Measurements from ENCODE around the gene TEX11. TPM values are rescaled to one million over a fixed set of nuclear protein-coding genes. Genes with fewer than 3 reads are reported as not detected.
A peak's percentile ranks its signal among the peaks of the same experiment; 100 is the strongest.
"Not testable (repeated sequence)": the region's sequence is repeated elsewhere in the genome, so short reads cannot be mapped to it uniquely, and the experiment has no call there.

TEX11 gene
- polyA plus RNA-seq, 4 donors: 0.04 to 0.54 (median 0.04) TPM; not detected in 1

- DNase-seq; H3K27ac ChIP-seq (ENCODE audit: low read depth in 1 of 3, low read length in 2 of 3); FAIRE-seq; H3K4me3 ChIP-seq (ENCODE audit: low read depth in 1 of 3, low read length in 3 of 3); H3K9me3 ChIP-seq (ENCODE audit: control insufficient read depth in 2 of 2, insufficient read depth in 1 of 2, low read depth in 1 of 2, low read length in 1 of 2); H3K27me3 ChIP-seq (ENCODE audit: control insufficient read depth in 3 of 3, insufficient read depth in 3 of 3, low read length in 3 of 3); H3K4me1 ChIP-seq (ENCODE audit: control insufficient read depth in 3 of 3, insufficient read depth in 2 of 3, low read depth in 1 of 3, low read length in 2 of 3); H3K36me3 ChIP-seq (ENCODE audit: control insufficient read depth in 3 of 3, insufficient read depth in 2 of 3, low read depth in 1 of 3, low read length in 3 of 3): not testable (repeated sequence)
- WGBS, 3 donors: 88 to 94% (median 89%) methylated on average over 3 to 4 of the region's 5 CpGs
Observed at GRCh38 chrX:70733774-70734173, 174.7 kb downstream of the TEX11 start.

- 60 to 100% (median 95%) methylated on average over 1 of the region's 1 CpG for WGBS, 3 donors
- not testable (repeated sequence) for H3K27me3 ChIP-seq (ENCODE audit: control insufficient read depth in 3 of 3, insufficient read depth in 3 of 3, low read length in 3 of 3); FAIRE-seq; H3K27ac ChIP-seq (ENCODE audit: low read depth in 1 of 3, low read length in 2 of 3); H3K36me3 ChIP-seq (ENCODE audit: control insufficient read depth in 3 of 3, insufficient read depth in 2 of 3, low read depth in 1 of 3, low read length in 3 of 3); H3K9me3 ChIP-seq (ENCODE audit: control insufficient read depth in 2 of 2, insufficient read depth in 1 of 2, low read depth in 1 of 2, low read length in 1 of 2); H3K4me3 ChIP-seq (ENCODE audit: low read depth in 1 of 3, low read length in 3 of 3); H3K4me1 ChIP-seq (ENCODE audit: control insufficient read depth in 3 of 3, insufficient read depth in 2 of 3, low read depth in 1 of 3, low read length in 2 of 3); DNase-seq
Observed at GRCh38 chrX:70727961-70728360, 180.6 kb downstream of the TEX11 start.

- Histone ChIP-seq H3K9me3 (ENCODE audit: control insufficient read depth in 2 of 2, insufficient read depth in 1 of 2, low read depth in 1 of 2, low read length in 1 of 2) (no peaks in the 10 kb centered on the region), H3K4me1 (ENCODE audit: control insufficient read depth in 3 of 3, insufficient read depth in 2 of 3, low read depth in 1 of 3, low read length in 2 of 3) (no peaks in the 10 kb centered on the region), H3K36me3 (ENCODE audit: control insufficient read depth in 3 of 3, insufficient read depth in 2 of 3, low read depth in 1 of 3, low read length in 3 of 3) (no peaks in the 10 kb centered on the region), H3K27ac (ENCODE audit: low read depth in 1 of 3, low read length in 2 of 3) (no peak overlapping the region), H3K27me3 (ENCODE audit: control insufficient read depth in 3 of 3, insufficient read depth in 3 of 3, low read length in 3 of 3) (no peaks in the 10 kb centered on the region), H3K4me3 (ENCODE audit: low read depth in 1 of 3, low read length in 3 of 3) (no peak overlapping the region)
- WGBS, 3 donors: 22 to 61% (median 35%) methylated on average over 2 of the region's 2 CpGs
- peak; percentile 1 to 53 for DNase-seq
- FAIRE-seq: no peak
Observed at GRCh38 chrX:70720721-70721120, 187.8 kb downstream of the TEX11 start.

- not testable (repeated sequence) for DNase-seq; H3K27me3 ChIP-seq (ENCODE audit: control insufficient read depth in 3 of 3, insufficient read depth in 3 of 3, low read length in 3 of 3); H3K36me3 ChIP-seq (ENCODE audit: control insufficient read depth in 3 of 3, insufficient read depth in 2 of 3, low read depth in 1 of 3, low read length in 3 of 3); H3K4me3 ChIP-seq (ENCODE audit: low read depth in 1 of 3, low read length in 3 of 3); H3K27ac ChIP-seq (ENCODE audit: low read depth in 1 of 3, low read length in 2 of 3); FAIRE-seq; H3K9me3 ChIP-seq (ENCODE audit: control insufficient read depth in 2 of 2, insufficient read depth in 1 of 2, low read depth in 1 of 2, low read length in 1 of 2); H3K4me1 ChIP-seq (ENCODE audit: control insufficient read depth in 3 of 3, insufficient read depth in 2 of 3, low read depth in 1 of 3, low read length in 2 of 3)
- 27 to 74% (median 67%) methylated on average over 1 of the region's 3 CpGs for WGBS, 3 donors
Observed at GRCh38 chrX:70711336-70711735, 197.2 kb downstream of the TEX11 start.

GRCh38 chrX:70694339-70695122 lies 214.0 kb downstream of the TEX11 start:
- H3K27me3 ChIP-seq (ENCODE audit: control insufficient read depth in 3 of 3, insufficient read depth in 3 of 3, low read length in 3 of 3): no peaks in the 10 kb centered on the region
- H3K4me1 ChIP-seq (ENCODE audit: control insufficient read depth in 3 of 3, insufficient read depth in 2 of 3, low read depth in 1 of 3, low read length in 2 of 3): no peaks in the 10 kb centered on the region
- no peak for FAIRE-seq
- no peak overlapping the region for H3K27ac ChIP-seq (ENCODE audit: low read depth in 1 of 3, low read length in 2 of 3)
- H3K4me3 ChIP-seq (ENCODE audit: low read depth in 1 of 3, low read length in 3 of 3): no peak overlapping the region
- no peaks in the 10 kb centered on the region for H3K9me3 ChIP-seq (ENCODE audit: control insufficient read depth in 2 of 2, insufficient read depth in 1 of 2, low read depth in 1 of 2, low read length in 1 of 2)
- H3K36me3 ChIP-seq (ENCODE audit: control insufficient read depth in 3 of 3, insufficient read depth in 2 of 3, low read depth in 1 of 3, low read length in 3 of 3): no peaks in the 10 kb centered on the region
- WGBS, 3 donors: 64 to 73% (median 66%) methylated on average over 3 of the region's 3 CpGs
- DNase-seq: no peak

- not testable (repeated sequence) for H3K27ac ChIP-seq (ENCODE audit: low read depth in 1 of 3, low read length in 2 of 3); DNase-seq; FAIRE-seq
Observed at GRCh38 chrX:70679455-70679854, 229.1 kb downstream of the TEX11 start.

GRCh38 chrX:70675284-70675683 lies 233.2 kb downstream of the TEX11 start:
- FAIRE-seq (no peak), DNase-seq (no peak)
- 58 to 74% (median 69%) methylated on average over 2 of the region's 2 CpGs for WGBS, 3 donors
- H3K36me3 ChIP-seq (ENCODE audit: control insufficient read depth in 3 of 3, insufficient read depth in 2 of 3, low read depth in 1 of 3, low read length in 3 of 3): no peaks in the 10 kb centered on the region
- H3K4me1 ChIP-seq (ENCODE audit: control insufficient read depth in 3 of 3, insufficient read depth in 2 of 3, low read depth in 1 of 3, low read length in 2 of 3): no peaks in the 10 kb centered on the region
- H3K9me3 ChIP-seq (ENCODE audit: control insufficient read depth in 2 of 2, insufficient read depth in 1 of 2, low read depth in 1 of 2, low read length in 1 of 2): no peaks in the 10 kb centered on the region
- no peak overlapping the region for H3K27ac ChIP-seq (ENCODE audit: low read depth in 1 of 3, low read length in 2 of 3)
- no peak overlapping the region for H3K4me3 ChIP-seq (ENCODE audit: low read depth in 1 of 3, low read length in 3 of 3)
- no peaks in the 10 kb centered on the region for H3K27me3 ChIP-seq (ENCODE audit: control insufficient read depth in 3 of 3, insufficient read depth in 3 of 3, low read length in 3 of 3)

More at GRCh38 chrX:70679455-70679854, 229.1 kb downstream of the TEX11 start:
- not testable (repeated sequence) for H3K4me3 ChIP-seq (ENCODE audit: low read depth in 1 of 3, low read length in 3 of 3); H3K4me1 ChIP-seq (ENCODE audit: control insufficient read depth in 3 of 3, insufficient read depth in 2 of 3, low read depth in 1 of 3, low read length in 2 of 3); H3K27me3 ChIP-seq (ENCODE audit: control insufficient read depth in 3 of 3, insufficient read depth in 3 of 3, low read length in 3 of 3); H3K9me3 ChIP-seq (ENCODE audit: control insufficient read depth in 2 of 2, insufficient read depth in 1 of 2, low read depth in 1 of 2, low read length in 1 of 2); H3K36me3 ChIP-seq (ENCODE audit: control insufficient read depth in 3 of 3, insufficient read depth in 2 of 3, low read depth in 1 of 3, low read length in 3 of 3)
- WGBS, 3 donors: 90 to 95% methylated on average over 17 to 31 of the region's 33 CpGs; no CpG with 5 or more reads in 1 of the 3 donors

- 46 to 65% (median 63%) methylated on average over 3 of the region's 3 CpGs for WGBS, 3 donors
- FAIRE-seq: no peak
Observed at GRCh38 chrX:70672326-70672725, 236.2 kb downstream of the TEX11 start.

GRCh38 chrX:70669120-70669519 lies 239.4 kb downstream of the TEX11 start:
- no peaks in the 10 kb centered on the region for H3K27me3 ChIP-seq (ENCODE audit: control insufficient read depth in 3 of 3, insufficient read depth in 3 of 3, low read length in 3 of 3)
- no peak overlapping the region for H3K4me3 ChIP-seq (ENCODE audit: low read depth in 1 of 3, low read length in 3 of 3)
- no peaks in the 10 kb centered on the region for H3K4me1 ChIP-seq (ENCODE audit: control insufficient read depth in 3 of 3, insufficient read depth in 2 of 3, low read depth in 1 of 3, low read length in 2 of 3)
- H3K9me3 ChIP-seq (ENCODE audit: control insufficient read depth in 2 of 2, insufficient read depth in 1 of 2, low read depth in 1 of 2, low read length in 1 of 2): no peaks in the 10 kb centered on the region
- no peak overlapping the region for H3K27ac ChIP-seq (ENCODE audit: low read depth in 1 of 3, low read length in 2 of 3)
- FAIRE-seq (peak; percentile 15), DNase-seq (peak; percentile 24 to 37)
- no peaks in the 10 kb centered on the region for H3K36me3 ChIP-seq (ENCODE audit: control insufficient read depth in 3 of 3, insufficient read depth in 2 of 3, low read depth in 1 of 3, low read length in 3 of 3)

More at GRCh38 chrX:70672326-70672725, 236.2 kb downstream of the TEX11 start:
- H3K36me3 ChIP-seq (ENCODE audit: control insufficient read depth in 3 of 3, insufficient read depth in 2 of 3, low read depth in 1 of 3, low read length in 3 of 3): no peaks in the 10 kb centered on the region
- H3K27me3 ChIP-seq (ENCODE audit: control insufficient read depth in 3 of 3, insufficient read depth in 3 of 3, low read length in 3 of 3): no peaks in the 10 kb centered on the region
- no peaks in the 10 kb centered on the region for H3K4me1 ChIP-seq (ENCODE audit: control insufficient read depth in 3 of 3, insufficient read depth in 2 of 3, low read depth in 1 of 3, low read length in 2 of 3)
- DNase-seq: no peak
- H3K9me3 ChIP-seq (ENCODE audit: control insufficient read depth in 2 of 2, insufficient read depth in 1 of 2, low read depth in 1 of 2, low read length in 1 of 2): no peaks in the 10 kb centered on the region
- H3K4me3 ChIP-seq (ENCODE audit: low read depth in 1 of 3, low read length in 3 of 3): no peak overlapping the region
- H3K27ac ChIP-seq (ENCODE audit: low read depth in 1 of 3, low read length in 2 of 3): no peak overlapping the region
